Suprapubic skin (tissue), 4 donors: ENCODE data around the gene FAM210B. TPM values are rescaled to one million over a fixed set of nuclear protein-coding genes. Genes with fewer than 3 reads are reported as not detected.

ENCODE experiments used
- DNase-seq, 2 donors: peaks; one replicate each; pipeline ENCODE4 v3.0.0-alpha.2; 2019; ENCODE audit warnings: low spot score in 2 of 2
- H3K27ac ChIP-seq: fragments of 200-600 bp; sonication (generic); one replicate; pipeline ENCODE4 v1.5.1; 2019
- H3K27me3 ChIP-seq: fragments of 200-600 bp; sonication (generic); one replicate; pipeline ENCODE4 v1.5.1; 2019
- H3K36me3 ChIP-seq: fragments of 200-600 bp; sonication (generic); one replicate; pipeline ENCODE4 v1.5.1; 2019
- H3K4me1 ChIP-seq: fragments of 200-600 bp; sonication (generic); one replicate; pipeline ENCODE4 v1.5.1; 2019
- H3K4me3 ChIP-seq: fragments of 200-600 bp; sonication (generic); one replicate; pipeline ENCODE4 v1.5.1; 2019; ENCODE audit warnings: mild to moderate bottlenecking
- H3K9me3 ChIP-seq: fragments of 200-600 bp; sonication (generic); one replicate; pipeline ENCODE4 v1.5.1; 2019
- CTCF ChIP-seq, 2 donors: fragments of 200-600 bp in 1 of 2; fragments of 450-650 bp in 1 of 2; sonication (generic) in 1 of 2; IDR thresholded peaks; one replicate each; pipeline ENCODE4 v1.5.1; 2016 to 2019; ENCODE audit warnings: antibody characterized with exemption in 2 of 2, mild to moderate bottlenecking in 1 of 2, moderate library complexity in 1 of 2
- EP300 ChIP-seq: sonication (generic); formaldehyde crosslinking; IDR thresholded peaks from one replicate; pipeline ENCODE4 v1.6.1; 2017; ENCODE audit warnings: antibody characterized with exemption
- POLR2A ChIP-seq, 2 donors: fragments of 450-650 bp; IDR thresholded peaks; one replicate each; pipeline ENCODE4 v1.6.1; 2017; ENCODE audit warnings: antibody characterized with exemption in 2 of 2, mild to moderate bottlenecking in 2 of 2, moderate library complexity in 2 of 2
- POLR2AphosphoS5 ChIP-seq, 3 donors: sonication (generic); formaldehyde crosslinking; IDR thresholded peaks; one replicate each; pipeline ENCODE4 v1.6.1; 2017; ENCODE audit warnings: antibody characterized with exemption in 3 of 3
- WGBS: methylation state at CpG from one replicate; pipeline ENCODE4 v1.1.5; 2018; 5-methylcytosine and 5-hydroxymethylcytosine counted together
- total RNA-seq, 4 donors: library from RNA; depleted of rRNA; stranded (reverse); fragments of >200 nt; gene quantifications; one replicate each; pipeline ENCODE4 v1.1.0, GENCODE V29; 2016

The FAM210B gene
- total RNA-seq, 4 donors from 2014 or later, result 44.0 to 75.3 (median 58.4) TPM

GRCh38 chr20:56345911-56346310 lies 12.9 kb upstream of the FAM210B start:
- no peaks in the 10 kb centered on the region for H3K36me3 ChIP-seq
- no peak overlapping the region for H3K4me3 ChIP-seq
- 88% methylated on average over 8 of the region's 8 CpGs for WGBS
- no peak overlapping the region for H3K27ac ChIP-seq
- H3K4me1 ChIP-seq, result peaks cover 8% of the 10 kb centered on the region
- no peak for DNase-seq
- TF ChIP-seq POLR2AphosphoS5 (IDR thresholded peaks at IDR 0.05) (no peak), CTCF (IDR thresholded peaks at IDR 0.05) (no peak), EP300 (no peak), POLR2A (IDR thresholded peaks at IDR 0.05) (no peak)
- H3K27me3 ChIP-seq, result peaks cover 28% of the 10 kb centered on the region
- H3K9me3 ChIP-seq, result no peaks in the 10 kb centered on the region

- WGBS, result 76% methylated on average over 13 of the region's 13 CpGs
- H3K4me1 ChIP-seq, result peaks cover 8% of the 10 kb centered on the region
- H3K27me3 ChIP-seq, result peaks cover 24% of the 10 kb centered on the region
- DNase-seq, result no peak
- H3K4me3 ChIP-seq, result no peak overlapping the region
- TF ChIP-seq POLR2A (IDR thresholded peaks at IDR 0.05) (no peak), EP300 (no peak), POLR2AphosphoS5 (IDR thresholded peaks at IDR 0.05) (no peak), CTCF (IDR thresholded peaks at IDR 0.05) (no peak)
- H3K9me3 ChIP-seq, result no peaks in the 10 kb centered on the region
- H3K36me3 ChIP-seq, result no peaks in the 10 kb centered on the region
- no peak overlapping the region for H3K27ac ChIP-seq
These were observed 11.0 kb upstream of the FAM210B start for GRCh38 chr20:56347628-56348304.

- Histone ChIP-seq H3K36me3 (no peaks in the 10 kb centered on the region), H3K27ac (no peak overlapping the region), H3K4me3 (no peak overlapping the region), H3K4me1 (peaks cover 8% of the 10 kb centered on the region), H3K9me3 (no peaks in the 10 kb centered on the region), H3K27me3 (peaks cover 18% of the 10 kb centered on the region)
- TF ChIP-seq EP300, result no peak
- no peak for TF ChIP-seq CTCF (IDR thresholded peaks at IDR 0.05)
- no peak for TF ChIP-seq POLR2AphosphoS5 (IDR thresholded peaks at IDR 0.05)
- TF ChIP-seq POLR2A (IDR thresholded peaks at IDR 0.05), result no peak
- no peak for DNase-seq
- WGBS, result 24% methylated on average over 5 of the region's 5 CpGs
These were observed 10.5 kb upstream of the FAM210B start for GRCh38 chr20:56348305-56348693.

- Histone ChIP-seq H3K9me3 (no peaks in the 10 kb centered on the region), H3K36me3 (no peaks in the 10 kb centered on the region), H3K4me1 (peaks cover 6% of the 10 kb centered on the region), H3K27me3 (peaks cover 16% of the 10 kb centered on the region), H3K4me3 (no peak overlapping the region), H3K27ac (no peak overlapping the region)
- 12% methylated on average over 3 of the region's 3 CpGs for WGBS
- DNase-seq, result no peak
- TF ChIP-seq POLR2AphosphoS5 (IDR thresholded peaks at IDR 0.05) (no peak), CTCF (IDR thresholded peaks at IDR 0.05) (no peak), EP300 (no peak), POLR2A (IDR thresholded peaks at IDR 0.05) (no peak)
These were observed 10.0 kb upstream of the FAM210B start for GRCh38 chr20:56348746-56349145.

- Histone ChIP-seq H3K36me3 (no peaks in the 10 kb centered on the region), H3K4me1 (peaks cover 3% of the 10 kb centered on the region), H3K27ac (no peak overlapping the region), H3K9me3 (no peaks in the 10 kb centered on the region), H3K4me3 (no peak overlapping the region), H3K27me3 (no peaks in the 10 kb centered on the region)
- WGBS, result 83% methylated on average over 2 of the region's 2 CpGs
- no peak for TF ChIP-seq EP300
- no peak for TF ChIP-seq POLR2A (IDR thresholded peaks at IDR 0.05)
- no peak for TF ChIP-seq POLR2AphosphoS5 (IDR thresholded peaks at IDR 0.05)
- no peak for TF ChIP-seq CTCF (IDR thresholded peaks at IDR 0.05)
- no peak for DNase-seq
These were observed 7.9 kb upstream of the FAM210B start for GRCh38 chr20:56350842-56351241.
